ENCODE data around the gene ANKRD6. TPM values are rescaled to one million over a fixed set of nuclear protein-coding genes. Genes with fewer than 3 reads are reported as not detected.

ANKRD6 gene
- polyA plus RNA-seq, 1 of the 3 experiments (the other 2 are of a cell fraction), result 2.6 TPM

DNA sequence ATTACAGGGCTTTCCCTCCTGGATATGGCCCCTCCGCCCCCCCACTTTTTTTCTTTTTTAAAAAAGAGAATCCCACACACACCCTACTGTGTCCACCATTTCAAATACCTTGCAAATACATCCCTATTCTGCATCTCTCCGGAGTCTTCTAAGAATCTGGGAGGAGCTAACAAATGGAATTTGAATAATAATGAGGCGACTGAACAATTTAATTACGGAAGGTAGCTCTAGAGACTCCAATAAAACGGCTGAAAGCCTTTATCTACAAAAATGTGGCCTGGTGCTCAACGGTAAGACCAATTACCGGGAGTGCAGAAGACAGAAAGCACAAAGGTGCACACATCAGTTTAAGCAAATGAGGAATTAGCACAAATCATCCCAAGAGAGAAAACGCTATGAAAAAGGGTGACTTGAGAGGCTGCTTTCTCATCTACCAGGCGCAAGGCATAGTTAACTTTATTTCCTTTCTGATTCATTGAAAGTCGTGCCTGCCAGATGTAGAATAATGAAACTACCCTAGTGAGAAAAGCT is 22.7 kb upstream of the ANKRD6 start:
- no peak overlapping the region for H3K4me2 ChIP-seq
- TF ChIP-seq MXI1 (IDR thresholded peaks at IDR 0.05; ENCODE audit: low read depth, low read length), result no peak
- TF ChIP-seq FOXJ3 (CRISPR knock-in tag; IDR thresholded peaks at IDR 0.05), result no peak
- TF ChIP-seq, protein P1, sequence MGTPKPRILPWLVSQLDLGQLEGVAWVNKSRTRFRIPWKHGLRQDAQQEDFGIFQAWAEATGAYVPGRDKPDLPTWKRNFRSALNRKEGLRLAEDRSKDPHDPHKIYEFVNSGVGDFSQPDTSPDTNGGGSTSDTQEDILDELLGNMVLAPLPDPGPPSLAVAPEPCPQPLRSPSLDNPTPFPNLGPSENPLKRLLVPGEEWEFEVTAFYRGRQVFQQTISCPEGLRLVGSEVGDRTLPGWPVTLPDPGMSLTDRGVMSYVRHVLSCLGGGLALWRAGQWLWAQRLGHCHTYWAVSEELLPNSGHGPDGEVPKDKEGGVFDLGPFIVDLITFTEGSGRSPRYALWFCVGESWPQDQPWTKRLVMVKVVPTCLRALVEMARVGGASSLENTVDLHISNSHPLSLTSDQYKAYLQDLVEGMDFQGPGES (IDR thresholded peaks at IDR 0.05; ENCODE audit: low read depth, low read length), result no peak
- no peak for TF ChIP-seq GABPA (IDR thresholded peaks at IDR 0.05; ENCODE audit: low read depth)
- TF ChIP-seq RCOR1 (IDR thresholded peaks at IDR 0.05; ENCODE audit: low read length), result no peak
- no peak for TF ChIP-seq ELF1 (IDR thresholded peaks at IDR 0.05)
- no peak for TF ChIP-seq SIN3A (IDR thresholded peaks at IDR 0.05; ENCODE audit: borderline replicate concordance, low read depth, low read length)
- no peak for TF ChIP-seq FOSL2 (IDR thresholded peaks at IDR 0.05; ENCODE audit: borderline replicate concordance, low read depth)
- no peak for TF ChIP-seq SMC3 (IDR thresholded peaks at IDR 0.05; ENCODE audit: low read depth, low read length)
- TF ChIP-seq TEAD4 (IDR thresholded peaks at IDR 0.05; ENCODE audit: borderline replicate concordance, insufficient read depth), result no peak
- TF ChIP-seq RAD21 (IDR thresholded peaks at IDR 0.05; ENCODE audit: low read length), result no peak
- TF ChIP-seq, protein P2, sequence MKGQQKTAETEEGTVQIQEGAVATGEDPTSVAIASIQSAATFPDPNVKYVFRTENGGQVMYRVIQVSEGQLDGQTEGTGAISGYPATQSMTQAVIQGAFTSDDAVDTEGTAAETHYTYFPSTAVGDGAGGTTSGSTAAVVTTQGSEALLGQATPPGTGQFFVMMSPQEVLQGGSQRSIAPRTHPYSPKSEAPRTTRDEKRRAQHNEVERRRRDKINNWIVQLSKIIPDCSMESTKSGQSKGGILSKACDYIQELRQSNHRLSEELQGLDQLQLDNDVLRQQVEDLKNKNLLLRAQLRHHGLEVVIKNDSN (IDR thresholded peaks at IDR 0.05; ENCODE audit: borderline replicate concordance, low read depth), result no peak
- no peak for TF ChIP-seq RXRA (IDR thresholded peaks at IDR 0.05; ENCODE audit: borderline replicate concordance, low read depth)
- TF ChIP-seq, protein P3, sequence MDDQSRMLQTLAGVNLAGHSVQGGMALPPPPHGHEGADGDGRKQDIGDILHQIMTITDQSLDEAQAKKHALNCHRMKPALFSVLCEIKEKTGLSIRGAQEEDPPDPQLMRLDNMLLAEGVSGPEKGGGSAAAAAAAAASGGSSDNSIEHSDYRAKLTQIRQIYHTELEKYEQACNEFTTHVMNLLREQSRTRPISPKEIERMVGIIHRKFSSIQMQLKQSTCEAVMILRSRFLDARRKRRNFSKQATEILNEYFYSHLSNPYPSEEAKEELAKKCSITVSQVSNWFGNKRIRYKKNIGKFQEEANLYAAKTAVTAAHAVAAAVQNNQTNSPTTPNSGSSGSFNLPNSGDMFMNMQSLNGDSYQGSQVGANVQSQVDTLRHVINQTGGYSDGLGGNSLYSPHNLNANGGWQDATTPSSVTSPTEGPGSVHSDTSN (IDR thresholded peaks at IDR 0.05), result no peak
- TF ChIP-seq, protein P4, sequence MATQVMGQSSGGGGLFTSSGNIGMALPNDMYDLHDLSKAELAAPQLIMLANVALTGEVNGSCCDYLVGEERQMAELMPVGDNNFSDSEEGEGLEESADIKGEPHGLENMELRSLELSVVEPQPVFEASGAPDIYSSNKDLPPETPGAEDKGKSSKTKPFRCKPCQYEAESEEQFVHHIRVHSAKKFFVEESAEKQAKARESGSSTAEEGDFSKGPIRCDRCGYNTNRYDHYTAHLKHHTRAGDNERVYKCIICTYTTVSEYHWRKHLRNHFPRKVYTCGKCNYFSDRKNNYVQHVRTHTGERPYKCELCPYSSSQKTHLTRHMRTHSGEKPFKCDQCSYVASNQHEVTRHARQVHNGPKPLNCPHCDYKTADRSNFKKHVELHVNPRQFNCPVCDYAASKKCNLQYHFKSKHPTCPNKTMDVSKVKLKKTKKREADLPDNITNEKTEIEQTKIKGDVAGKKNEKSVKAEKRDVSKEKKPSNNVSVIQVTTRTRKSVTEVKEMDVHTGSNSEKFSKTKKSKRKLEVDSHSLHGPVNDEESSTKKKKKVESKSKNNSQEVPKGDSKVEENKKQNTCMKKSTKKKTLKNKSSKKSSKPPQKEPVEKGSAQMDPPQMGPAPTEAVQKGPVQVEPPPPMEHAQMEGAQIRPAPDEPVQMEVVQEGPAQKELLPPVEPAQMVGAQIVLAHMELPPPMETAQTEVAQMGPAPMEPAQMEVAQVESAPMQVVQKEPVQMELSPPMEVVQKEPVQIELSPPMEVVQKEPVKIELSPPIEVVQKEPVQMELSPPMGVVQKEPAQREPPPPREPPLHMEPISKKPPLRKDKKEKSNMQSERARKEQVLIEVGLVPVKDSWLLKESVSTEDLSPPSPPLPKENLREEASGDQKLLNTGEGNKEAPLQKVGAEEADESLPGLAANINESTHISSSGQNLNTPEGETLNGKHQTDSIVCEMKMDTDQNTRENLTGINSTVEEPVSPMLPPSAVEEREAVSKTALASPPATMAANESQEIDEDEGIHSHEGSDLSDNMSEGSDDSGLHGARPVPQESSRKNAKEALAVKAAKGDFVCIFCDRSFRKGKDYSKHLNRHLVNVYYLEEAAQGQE (IDR thresholded peaks at IDR 0.05; ENCODE audit: low read depth, low read length), result no peak
- TF ChIP-seq GATA2 (CRISPR knock-in tag; IDR thresholded peaks at IDR 0.05), result no peak
- TF ChIP-seq MEF2A (IDR thresholded peaks at IDR 0.05; ENCODE audit: borderline replicate concordance, low read depth), result no peak
- TF ChIP-seq TAF1 (IDR thresholded peaks at IDR 0.05; ENCODE audit: borderline replicate concordance, low read depth, low read length), result no peak
- TF ChIP-seq EZH2phosphoT487 (IDR thresholded peaks at IDR 0.05; ENCODE audit: borderline replicate concordance, low read depth), result no peak
- TF ChIP-seq, protein P5, sequence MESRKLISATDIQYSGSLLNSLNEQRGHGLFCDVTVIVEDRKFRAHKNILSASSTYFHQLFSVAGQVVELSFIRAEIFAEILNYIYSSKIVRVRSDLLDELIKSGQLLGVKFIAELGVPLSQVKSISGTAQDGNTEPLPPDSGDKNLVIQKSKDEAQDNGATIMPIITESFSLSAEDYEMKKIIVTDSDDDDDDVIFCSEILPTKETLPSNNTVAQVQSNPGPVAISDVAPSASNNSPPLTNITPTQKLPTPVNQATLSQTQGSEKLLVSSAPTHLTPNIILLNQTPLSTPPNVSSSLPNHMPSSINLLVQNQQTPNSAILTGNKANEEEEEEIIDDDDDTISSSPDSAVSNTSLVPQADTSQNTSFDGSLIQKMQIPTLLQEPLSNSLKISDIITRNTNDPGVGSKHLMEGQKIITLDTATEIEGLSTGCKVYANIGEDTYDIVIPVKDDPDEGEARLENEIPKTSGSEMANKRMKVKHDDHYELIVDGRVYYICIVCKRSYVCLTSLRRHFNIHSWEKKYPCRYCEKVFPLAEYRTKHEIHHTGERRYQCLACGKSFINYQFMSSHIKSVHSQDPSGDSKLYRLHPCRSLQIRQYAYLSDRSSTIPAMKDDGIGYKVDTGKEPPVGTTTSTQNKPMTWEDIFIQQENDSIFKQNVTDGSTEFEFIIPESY (IDR thresholded peaks at IDR 0.05; ENCODE audit: borderline replicate concordance, low read depth), result no peak
- H3K9me2 ChIP-seq, result no peaks in the 10 kb centered on the region
- H2AFZ ChIP-seq (ENCODE audit: low read depth), result no peak overlapping the region
- H3K36me3 ChIP-seq (replicated peaks in 1 of 2; ENCODE audit: control insufficient read depth in 1 of 2, insufficient read depth in 2 of 2, low read length in 1 of 2), result no peaks in the 10 kb centered on the region
- CTCF ChIA-PET, result interaction anchor here (0.7 to 10.6 kb wide), 3 partner anchors 22 to 38 kb away, joined by 3 to 70 read pairs (median 9); partner anchors contain the start of gene ANKRD6
- H3K4me1 ChIP-seq (ENCODE audit: control insufficient read depth in 1 of 2, insufficient read depth in 2 of 2, low read depth in 1 of 2, low read length in 1 of 2), result peaks cover 0 to 12% of the 10 kb centered on the region in 2 experiments; a peak in 1 of 4 replicates
- no peak overlapping the region for H3K4me3 ChIP-seq (ENCODE audit: low read depth in 2 of 2, low read length in 1 of 2)
- no peaks in the 10 kb centered on the region for H3K9me3 ChIP-seq
- 82% methylated on average over 10 of the region's 10 CpGs for WGBS (ENCODE audit: low lambda C conversion rate)
- no peak overlapping the region for H3K27ac ChIP-seq (ENCODE audit: low read depth in 2 of 2, low read length in 1 of 2)
- no peak for DNase-seq
- peaks cover 8% of the 10 kb centered on the region for H3F3A ChIP-seq (replicated peaks; ENCODE audit: insufficient read depth)
- no peaks in the 10 kb centered on the region for H3K79me2 ChIP-seq (ENCODE audit: insufficient read depth)
- no peaks in the 10 kb centered on the region for H4K20me1 ChIP-seq (ENCODE audit: insufficient read depth)
- POLR2A ChIA-PET, result no interaction called here
- no peak overlapping the region for H3K9ac ChIP-seq
- peaks cover 40% of the 10 kb centered on the region; the same call in 1 of the 2 replicates for H3K27me3 ChIP-seq (ENCODE audit: insufficient read depth)
